ENCODE data around the gene SORBS2.

SORBS2 gene

DNA sequence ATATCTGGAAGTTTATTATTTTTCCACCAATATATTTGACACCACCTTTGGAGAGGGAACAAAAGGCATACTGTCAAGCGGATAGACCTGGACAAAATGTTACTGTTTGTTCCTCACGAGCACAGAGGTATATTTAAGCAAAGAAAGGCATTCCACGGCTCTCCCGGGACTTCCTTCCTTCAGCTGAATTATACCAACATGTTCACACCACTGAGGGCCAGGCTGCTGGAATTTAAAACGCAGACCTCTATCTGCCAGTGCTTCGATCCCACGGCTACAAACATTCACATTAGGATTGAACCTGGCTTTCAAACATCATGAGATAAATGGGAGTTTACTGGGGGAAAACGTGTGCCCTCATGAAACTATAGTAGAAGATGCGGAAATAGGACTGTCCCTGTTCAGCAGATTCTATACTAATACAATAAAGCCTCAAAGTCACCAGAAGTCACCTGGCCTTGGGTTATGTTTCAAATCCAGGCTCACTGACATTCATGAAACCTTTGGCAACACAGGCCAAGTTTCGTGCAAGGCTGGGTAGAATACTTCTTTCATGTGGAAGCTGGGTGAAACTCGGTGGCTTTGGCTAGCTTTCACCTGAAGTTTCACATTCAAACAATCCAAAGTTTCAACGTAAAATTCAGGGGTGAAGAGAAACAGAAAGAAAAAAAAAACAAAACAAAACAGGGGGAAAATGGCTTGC is 39.5 kb downstream of the SORBS2 start:
- DNase-seq = no peak

DNA sequence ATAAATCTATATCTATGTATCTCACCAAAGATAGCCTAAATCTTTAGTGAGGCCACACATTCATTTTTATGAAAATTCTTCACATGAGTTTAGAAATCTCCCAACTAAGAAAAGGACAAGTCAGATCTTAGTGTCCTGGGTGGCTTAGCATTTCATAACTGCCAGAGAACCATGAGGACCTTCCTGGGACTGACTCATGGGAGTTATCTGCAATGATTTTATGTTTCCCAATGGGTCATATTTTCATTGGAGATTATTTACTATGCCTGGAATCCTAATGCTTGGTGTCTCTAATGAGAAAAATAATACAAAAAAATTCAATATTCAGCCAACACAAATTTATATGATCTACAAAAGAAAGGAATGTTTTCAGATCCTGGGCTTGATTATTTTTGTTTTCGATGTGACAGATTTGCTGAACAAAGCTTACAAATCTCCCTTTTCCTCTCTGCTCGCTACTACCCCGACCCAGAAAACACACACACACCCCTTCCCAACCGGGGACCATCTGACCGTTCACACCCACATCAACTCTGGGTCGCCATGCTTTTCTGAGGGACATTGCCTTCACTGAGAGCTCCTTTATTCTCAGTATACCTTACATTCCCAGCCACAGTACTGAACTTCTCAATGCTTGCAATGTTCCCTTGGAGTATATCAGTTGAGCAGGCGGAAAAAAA is 40.1 kb downstream of the SORBS2 start:
- DNase-seq = no peak

DNA sequence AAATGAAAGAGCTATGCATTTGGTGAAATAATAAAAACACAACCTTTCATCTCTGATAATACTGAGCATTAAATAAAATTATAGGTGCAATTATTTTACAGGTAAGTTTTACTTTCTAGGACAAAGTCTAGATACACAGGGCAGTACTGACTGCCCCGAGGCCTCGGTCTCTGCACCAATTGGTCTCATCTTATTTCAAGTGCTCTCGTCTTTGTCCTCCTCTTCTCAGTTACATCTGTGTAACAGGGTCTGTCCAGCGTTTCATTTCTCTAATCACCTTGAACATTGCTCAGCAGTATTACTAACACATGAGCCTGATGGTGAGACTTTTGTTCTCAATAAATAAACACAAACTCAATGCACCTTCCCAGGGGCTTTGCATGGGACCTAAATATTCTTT is 44.5 kb downstream of the SORBS2 start:
- DNase-seq = no peak

DNA sequence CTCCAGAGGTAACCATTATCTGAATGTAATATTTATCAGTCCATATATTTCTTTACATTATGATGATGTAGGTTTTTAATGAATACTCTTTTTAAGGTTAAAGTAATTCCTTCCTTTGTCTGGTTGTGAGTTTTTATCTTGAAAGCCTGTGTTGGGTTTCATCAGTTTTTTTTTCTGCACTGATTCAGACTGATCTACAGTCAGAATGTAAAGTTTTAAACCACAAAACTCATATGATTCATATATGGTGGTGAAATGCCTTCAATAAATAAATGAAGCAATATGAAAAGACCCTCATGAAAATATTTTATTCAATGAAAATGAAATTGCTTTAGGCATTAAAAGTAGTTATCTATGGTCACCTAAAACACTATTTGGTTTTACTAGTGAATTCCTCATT is 47.1 kb downstream of the SORBS2 start:
- DNase-seq = no peak

DNA sequence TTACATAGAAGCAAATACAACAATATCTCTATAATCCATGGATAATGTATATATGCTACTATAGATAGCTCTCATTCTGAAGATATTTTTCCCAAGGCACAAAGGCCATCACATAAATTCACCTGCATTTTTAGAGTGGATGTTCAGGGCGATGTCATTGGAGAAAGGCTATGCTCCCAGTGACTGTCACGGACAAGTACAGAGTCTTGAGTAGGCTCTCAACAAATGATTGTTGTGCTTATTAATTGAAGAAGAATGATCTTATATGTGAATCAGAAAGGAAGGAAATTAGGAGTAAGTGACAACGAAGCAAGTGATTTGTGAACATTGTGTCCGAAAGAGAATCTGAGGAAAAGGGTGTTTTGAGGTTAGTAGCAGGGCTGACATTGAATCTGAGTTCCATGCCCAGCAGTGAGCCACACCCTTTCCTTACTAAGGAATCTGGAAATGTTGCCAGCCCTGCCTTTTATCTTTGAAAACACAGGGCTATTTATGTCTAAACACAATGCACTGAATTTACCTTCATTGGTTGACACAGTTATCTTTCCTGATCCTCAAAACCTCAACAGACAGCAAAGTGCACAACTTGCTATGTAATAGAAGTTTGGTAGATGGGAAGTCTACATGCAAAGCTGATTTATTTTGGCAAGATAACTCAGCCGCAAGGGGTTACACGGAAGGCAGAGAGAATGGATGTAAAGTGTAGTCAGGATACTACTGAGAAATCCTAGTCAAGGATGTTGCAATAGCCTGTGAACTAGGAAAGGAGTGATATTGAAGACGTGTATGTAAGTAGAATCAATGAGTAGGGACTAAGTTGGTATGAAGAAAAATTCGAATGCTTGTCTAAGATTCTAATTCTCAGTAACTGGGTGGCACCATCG is 50.4 kb downstream of the SORBS2 start:
- no peak for DNase-seq

DNA sequence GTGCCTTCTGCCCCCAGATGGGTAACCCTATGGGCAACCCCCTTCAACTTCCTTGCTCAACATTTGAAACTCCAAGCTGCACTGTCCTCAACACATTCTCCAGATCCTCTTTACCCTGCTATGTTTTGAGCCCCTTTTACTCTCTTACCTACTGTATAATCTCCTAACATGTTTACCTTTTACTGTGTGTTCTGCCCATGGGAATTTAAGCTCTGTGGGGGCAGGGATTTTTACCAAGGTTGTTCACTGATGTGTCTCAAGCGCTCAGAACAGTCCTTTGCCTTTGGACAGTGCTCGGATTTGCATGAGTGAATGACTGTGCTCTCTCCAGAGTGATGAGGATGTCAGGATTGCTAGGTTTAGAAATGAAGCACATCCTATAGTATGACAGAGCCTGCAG is 53.2 kb downstream of the SORBS2 start:
- no peak for DNase-seq

DNA sequence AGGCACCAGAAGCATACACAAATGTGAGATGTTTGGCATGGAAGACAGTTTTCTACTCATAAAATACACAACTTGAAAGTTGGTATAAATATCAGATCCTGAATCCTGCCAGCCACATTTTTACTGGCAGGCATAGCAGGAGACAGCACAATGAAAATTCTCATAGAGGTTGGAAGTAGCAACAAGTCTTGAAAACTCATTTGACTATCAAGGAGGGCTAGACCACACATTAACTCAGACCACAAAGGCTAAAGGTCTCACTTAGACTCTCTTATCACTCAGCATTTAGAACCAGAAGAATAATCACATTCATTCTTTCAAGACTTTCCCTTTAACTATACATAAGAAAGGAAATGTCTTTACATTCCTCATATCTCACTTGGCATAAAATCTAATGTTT is 56.5 kb downstream of the SORBS2 start:
- no peak for DNase-seq

DNA sequence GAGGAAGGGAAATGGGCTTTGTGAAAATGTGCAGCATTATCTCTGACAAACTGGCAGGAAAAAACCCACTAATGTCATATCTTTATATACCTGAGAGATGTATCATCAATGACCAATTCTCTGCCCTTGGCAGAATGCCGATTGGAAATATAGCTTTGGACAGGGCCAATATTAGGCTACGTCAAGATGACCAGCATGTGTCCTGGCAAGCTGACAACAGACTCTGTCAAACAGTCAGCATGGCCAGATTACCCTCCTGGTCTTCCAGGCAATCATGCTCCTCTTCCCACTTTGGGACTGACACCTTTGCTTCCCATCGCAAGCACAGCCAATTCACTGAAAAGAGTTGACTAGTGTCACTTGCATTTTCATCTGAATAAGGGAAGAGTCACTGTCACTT is 57.0 kb downstream of the SORBS2 start:
- DNase-seq = no peak

DNA sequence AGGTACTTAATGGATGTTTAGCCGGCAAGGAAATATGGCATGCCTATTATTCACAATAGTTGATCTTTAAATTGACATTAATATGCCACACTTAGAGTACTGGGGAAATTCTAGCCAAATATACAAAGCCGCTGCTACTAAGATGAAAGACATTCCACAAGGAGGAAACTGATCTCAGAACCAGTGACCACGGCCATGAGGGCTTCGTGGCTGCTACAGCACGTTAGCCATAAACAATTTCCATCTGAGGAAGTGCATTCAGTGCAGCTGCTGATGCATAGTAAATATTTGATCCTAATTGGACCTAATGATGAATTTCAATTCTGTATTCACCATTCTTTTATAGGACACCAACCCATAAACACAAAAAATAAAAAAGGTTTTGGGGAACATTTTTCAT is 59.1 kb downstream of the SORBS2 start:
- no peak for DNase-seq

DNA sequence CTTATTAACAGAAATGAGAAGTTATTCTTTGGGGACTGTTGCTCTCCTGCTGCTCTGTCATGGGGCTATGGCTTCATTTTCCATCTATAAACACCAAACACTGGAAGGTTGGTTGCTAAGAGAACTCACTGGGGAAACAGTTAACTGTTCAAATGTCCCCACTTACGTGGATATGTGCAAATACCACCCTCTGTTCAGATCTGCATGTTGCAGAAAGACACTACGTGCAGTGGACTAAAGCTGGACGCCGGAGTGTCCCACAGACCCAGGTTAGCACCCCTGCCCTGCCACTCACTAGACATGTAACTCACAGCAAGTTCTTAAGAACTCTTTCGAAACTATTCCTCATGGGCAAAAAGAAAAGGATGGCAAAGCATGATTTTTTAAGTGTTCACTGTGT is 62.1 kb downstream of the SORBS2 start:
- no peak for DNase-seq

DNA sequence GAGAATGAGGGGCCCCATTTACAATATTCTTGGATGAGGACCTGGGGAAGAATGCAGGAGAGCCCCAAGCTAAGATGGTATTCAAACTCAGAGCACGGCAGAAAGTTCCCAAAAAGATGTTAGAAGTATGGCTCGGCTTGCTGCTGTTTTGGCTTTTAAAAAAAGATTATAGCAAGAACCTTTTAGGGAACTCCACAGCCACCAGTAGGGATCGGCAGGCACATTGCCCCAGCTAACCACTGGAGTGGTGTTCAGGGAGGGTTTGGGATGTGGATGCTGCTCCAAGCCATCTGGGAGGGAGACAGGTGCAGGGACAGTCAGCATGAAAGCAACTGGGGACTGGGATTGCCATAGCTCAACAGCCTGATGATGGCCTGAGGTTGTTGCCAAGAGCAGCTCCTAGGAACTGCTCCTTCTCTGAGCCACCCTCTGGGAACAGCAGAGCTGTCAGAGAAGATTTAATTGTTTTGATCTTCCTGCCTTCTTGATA is 63.0 kb downstream of the SORBS2 start:
- DNase-seq = no peak

DNA sequence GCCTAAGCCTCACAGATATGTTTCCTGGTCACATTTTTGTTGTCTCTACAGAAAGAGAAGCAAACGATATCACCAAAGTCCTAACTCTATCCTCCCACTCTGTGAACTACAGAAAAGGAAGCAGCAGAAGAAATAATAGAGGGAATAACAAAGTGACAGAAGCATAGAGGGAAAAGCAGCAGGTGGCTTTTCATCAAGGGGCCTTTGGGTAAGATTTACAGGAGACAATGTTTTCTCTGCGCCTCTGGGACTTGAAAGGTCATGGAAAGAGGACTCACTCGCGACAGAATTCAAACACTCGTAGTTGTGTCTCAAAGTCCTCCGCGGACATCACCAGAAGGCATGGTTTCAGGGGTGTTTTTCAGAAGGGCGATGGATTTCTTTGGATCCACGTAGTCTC is 66.1 kb downstream of the SORBS2 start:
- no peak for DNase-seq

DNA sequence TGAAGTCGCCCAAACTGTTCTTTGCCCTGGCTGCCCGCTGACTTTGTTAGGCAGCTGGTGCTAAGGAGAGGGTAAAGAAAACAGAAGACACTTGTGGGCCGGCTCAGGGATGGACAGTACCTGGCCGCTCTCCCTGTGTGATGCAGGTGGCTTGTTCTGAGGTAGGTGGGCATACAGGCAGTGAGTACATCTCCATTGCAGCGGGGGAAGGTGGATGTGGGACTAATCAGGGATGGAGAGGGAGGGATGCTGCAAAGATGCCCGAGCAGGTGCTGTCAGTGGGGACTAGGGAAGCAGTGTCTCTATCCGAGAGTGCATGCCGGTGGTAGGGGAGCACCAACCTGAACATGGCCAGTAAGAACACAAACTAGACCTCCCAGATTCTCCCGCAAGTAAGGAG is 67.0 kb downstream of the SORBS2 start:
- no peak for DNase-seq

DNA sequence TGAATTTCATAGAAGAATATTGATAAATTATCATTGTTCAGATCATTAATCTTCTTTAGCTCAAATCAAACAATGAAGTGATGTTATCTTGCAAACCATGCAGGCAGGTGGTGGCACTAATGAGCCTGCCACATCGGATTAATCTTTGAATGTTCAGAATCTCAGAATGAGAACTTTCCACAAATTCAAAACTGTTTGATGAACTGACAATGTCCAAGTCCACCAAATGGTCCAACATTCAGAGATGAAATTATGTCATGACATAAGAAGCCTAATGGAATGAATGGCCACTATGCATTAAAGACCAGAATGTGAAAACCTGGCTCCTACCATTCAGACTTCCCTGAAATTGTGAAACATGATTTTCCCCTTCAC is 67.5 kb downstream of the SORBS2 start:
- no peak for DNase-seq

DNA sequence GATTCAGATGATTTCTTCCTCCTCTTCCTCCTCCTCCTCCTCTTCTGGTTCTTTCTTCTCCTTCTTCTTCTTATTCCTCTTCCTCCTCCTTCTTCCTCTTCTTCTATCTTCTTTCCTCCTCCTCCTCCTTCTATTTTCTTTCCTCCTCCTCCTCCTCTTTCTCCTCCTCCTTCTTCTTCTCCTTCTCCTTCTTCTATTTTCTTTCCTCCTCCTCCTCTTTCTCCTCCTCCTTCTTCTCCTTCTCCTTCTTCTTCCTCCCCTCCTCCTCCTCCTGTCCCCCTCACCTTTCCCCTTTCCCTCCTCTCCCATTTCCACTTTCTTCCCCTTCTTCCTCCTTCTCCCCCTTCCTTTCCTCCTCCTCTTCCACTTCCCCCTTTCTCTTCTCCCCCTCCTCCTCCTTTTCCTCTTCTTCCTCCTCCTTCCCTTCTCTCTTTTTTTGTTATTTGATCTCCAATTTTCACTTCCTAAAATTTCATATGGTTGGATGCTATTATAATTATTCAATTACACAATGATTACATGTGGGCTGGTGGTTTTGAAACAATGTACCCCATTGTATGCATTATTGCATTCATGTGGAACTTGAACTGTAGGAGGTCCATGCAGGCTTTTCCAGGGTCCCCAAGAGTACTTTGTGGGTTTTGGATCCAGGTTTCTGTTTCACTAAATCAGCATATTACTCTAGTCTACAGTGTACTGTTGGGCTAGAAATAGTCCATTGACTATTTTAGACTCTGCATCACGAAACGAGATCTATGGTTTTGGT is 68.1 kb downstream of the SORBS2 start:
- DNase-seq = no peak

DNA sequence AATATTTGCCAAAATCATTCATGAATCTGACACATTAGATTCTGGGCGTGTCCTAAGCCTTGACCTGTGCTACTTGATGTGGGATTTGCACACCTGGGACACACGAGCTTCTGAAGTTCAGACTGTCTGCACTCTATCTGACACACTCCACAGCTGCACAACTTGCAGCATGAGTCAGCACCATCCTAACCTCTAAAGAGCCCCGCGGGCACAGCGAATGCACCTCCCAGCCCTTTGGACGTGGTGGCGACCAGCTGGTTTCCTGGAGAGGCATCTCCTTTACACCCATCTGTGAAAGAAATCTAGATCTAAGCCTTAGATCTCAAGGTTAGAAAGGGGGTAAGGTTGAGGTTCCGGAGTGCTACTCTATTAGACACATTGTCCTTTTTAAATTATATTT is 69.2 kb downstream of the SORBS2 start:
- DNase-seq = no peak

DNA sequence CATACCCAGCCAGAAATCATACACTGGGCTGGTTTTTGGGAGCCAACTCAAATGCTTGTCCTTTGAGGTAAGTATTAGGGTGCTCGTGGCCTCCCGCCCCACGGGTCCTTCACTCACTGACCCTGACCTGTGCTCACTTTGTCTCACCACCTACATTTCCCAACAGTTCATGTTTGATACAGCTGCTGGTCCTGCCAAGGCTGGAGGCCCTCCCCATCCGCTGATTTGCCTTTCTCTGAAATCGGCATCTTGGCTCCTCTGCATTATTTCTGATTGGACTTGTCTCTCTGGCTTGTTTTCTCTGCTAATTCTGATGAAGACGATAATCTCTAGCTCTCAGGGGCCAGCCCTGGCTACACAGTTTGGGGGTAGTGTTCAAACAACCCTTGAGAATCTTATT is 70.2 kb downstream of the SORBS2 start:
- DNase-seq = no peak

DNA sequence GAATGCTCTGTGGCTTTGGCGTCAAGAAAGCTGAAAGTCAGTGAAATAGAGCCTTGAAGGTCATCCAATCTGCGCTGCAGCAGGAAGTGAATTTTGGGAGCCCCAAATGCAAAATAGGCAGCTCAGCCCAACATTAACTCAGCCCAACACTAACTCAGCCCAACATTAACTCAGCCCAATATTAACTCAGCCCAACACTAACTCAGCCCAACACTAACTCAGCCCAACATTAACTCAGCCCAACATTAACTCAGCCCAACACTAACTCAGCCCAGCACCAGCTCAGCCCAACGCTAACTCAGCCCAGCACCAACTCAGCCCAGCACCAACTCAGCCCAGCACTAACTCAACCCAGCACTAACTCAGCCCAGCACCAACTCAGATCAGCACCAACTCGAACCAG is 71.5 kb downstream of the SORBS2 start:
- DNase-seq = no peak

DNA sequence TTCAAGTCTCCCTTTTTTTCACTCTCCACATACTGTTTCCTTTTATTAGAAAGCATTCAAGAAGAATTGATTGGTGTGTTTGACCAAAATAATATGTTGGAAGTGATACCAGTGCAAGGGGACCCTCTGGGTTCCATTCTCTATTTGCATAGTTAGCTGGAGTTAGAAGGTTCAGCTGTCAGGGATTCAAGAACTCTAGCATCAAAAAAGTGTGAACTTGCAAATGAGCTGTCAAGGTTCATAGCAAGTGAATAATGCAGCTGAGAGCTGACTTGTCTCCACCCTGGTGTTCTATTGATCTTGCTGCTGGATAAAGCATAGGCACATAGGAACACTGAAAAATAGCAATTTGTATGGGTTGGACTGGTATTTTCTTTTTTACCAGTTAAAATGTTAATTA is 73.2 kb downstream of the SORBS2 start:
- no peak for DNase-seq

DNA sequence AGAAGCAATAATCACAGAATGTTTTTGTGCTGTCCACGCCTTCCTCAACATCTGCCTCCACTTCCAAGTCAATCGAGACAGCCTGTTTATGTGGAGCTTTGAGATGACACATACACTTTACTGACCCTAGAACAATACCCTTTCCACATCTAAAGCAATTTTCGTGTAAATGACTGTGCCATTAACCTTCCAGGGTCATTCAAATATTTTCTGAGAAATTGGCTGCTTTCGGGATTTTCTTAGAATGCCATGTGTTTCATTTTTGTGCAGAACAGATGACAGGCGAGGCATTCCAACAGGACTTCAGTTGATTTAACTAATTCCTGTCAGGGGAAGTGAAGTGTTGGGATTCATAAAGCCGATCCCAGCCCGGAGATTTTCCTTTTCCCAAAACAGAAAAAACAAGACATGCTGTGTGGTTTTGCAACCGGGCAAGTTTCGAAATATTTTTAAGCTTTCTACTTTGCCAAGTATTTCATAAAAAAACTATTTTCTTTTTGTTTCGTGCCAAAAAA is 73.9 kb downstream of the SORBS2 start:
- no peak for DNase-seq

DNA sequence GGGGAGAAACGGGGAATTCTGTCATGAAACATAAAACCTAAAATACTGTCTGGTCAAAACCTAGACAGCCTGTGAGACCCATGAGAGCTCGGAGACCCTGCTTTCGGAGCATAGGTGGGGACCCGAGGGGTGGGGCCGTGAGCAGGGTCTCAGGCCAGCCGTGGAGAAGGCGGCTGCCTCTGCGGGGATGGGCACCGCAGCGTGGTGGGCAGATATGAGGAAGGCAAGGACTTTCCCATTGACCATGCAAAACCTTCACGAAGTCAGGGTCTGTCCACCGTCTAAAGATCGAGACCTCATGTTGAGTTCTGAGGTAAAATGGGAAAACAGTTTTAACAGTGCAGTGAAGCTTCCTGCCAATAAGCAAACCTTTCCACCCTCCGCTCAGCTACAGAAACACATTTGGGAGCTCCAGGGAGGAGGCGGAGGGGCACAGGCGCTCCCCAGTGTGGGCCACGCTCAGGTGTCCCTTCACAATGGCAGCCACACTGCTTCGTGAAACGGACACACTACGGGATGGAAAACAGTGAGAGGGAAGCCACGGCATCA is 74.4 kb downstream of the SORBS2 start:
- no peak for DNase-seq

DNA sequence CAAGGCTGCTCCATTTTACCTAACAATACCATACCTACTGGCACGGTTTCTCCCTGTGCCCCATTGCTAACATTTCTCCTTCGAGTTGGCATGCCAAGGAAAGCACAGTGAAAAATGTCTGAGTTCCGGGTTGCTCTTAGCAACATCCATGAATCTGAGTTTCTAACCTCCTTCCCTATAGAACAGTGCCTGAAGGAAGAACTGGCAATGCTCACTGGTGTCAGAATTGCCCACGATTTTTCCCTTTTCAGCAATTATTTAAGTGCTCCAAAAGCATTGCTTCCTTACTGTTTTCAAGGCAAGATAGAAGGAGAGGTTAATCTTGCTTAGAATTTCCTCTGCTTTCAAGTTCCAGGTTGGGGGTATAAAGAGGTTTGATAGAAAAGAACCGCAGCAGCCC is 75.1 kb downstream of the SORBS2 start:
- no peak for DNase-seq
